SIG-M5 treated with dmso at 0.1 percent for 504 hours (cell line): ENCODE results near the gene ACSL3.
"Not testable (repeated sequence)": the region's sequence is repeated elsewhere in the genome, so short reads cannot be mapped to it uniquely, and the experiment has no call there.

Experiments used
- DNase-seq: peaks from one replicate; lab custom pipeline; 2025; ENCODE audit not compliant: unreplicated experiment; lab: John Stamatoyannopoulos, UW

The ACSL3 gene

GRCh38 chr2:222968550-222969155, 107.8 kb downstream of the ACSL3 start:
- DNase-seq: no peak

DNA sequence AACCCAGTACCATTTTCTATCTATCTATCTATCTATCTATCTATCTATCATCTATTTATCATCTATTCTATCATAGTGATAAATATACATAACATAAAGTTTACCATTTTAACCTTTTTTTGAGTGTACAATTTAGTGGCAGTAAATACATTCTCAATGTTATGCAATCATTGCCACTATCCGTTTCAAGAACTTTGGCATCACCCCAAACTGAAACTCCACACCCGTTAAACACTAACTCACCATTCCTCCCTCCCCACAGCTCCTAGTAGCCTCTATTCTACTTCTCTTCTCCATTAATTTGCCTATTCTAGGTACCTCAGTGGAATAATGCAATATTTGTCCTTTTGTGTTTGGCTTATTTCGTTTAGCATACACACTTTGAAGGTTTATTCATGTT, 108.7 kb downstream of the ACSL3 start:
- DNase-seq: no peak

DNA sequence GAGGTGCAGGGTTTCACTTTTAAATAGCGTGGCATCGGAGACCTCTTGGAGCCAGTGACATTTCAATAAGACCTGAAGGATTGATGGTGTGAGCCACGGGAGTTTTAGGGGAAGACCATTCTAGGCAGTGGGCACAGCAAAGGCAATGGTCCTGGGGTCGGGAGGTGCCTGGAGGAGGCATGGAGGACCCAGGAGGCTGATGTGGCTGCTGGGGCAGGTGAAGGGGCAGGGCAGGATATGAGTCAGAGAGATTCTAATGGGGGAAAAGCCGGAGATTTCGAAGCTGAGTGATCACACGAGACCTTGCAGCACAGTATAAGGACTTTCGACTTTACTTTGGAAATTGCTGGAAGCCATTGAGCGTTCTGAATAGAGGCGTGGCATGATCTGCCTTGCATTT, 111.6 kb downstream of the ACSL3 start:
- DNase-seq: no peak

GRCh38 chr2:222973237-222973636, 112.4 kb downstream of the ACSL3 start:
- DNase-seq: no peak

DNA sequence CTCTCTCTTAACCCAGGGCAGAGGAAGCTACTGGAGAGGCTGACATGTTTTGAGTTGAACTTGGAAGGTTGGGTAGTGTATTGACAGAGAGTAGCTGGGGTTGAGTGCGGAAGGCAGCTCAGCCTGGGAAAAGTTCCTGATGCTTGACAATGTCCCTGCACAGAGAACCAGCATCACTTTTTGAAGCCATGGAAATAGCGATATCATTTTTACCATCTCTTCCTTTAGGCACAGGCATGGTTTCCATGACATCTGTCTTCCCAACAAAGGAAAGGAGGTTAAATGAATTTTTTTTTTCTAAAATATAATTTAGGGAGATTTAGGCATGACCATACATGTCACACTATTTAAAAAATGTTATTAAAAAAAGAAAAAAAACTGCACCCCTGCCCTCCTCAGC, 112.9 kb downstream of the ACSL3 start:
- no peak for DNase-seq

DNA sequence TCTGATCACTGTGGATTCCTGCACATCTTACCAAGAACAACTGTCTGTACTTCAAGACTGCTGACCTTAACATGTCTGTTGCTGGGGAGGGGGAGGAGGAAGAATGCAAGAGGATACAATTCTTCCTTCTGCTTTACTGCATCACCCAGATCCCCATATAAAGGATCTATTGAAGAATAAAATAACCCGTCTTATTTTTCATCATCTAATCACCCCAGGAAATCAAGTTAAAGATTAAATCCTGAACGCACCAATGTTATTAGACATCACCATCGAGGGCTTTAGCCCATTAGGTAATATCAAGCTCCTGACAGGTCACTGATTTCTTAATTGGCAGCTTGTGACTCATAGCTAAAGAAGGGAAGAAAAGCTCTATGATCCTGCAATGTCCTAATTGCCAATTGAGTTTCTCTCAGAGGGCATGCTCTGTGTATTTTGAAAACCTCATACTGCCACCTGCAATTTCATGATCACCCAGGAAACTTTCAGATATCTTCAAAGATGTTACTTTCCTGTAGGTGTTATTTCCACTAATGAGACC, 115.8 kb downstream of the ACSL3 start:
- peak; percentile 7 for DNase-seq

- no peak for DNase-seq
Measured at GRCh38 chr2:222977121-222977520, 116.3 kb downstream of the ACSL3 start.

DNA sequence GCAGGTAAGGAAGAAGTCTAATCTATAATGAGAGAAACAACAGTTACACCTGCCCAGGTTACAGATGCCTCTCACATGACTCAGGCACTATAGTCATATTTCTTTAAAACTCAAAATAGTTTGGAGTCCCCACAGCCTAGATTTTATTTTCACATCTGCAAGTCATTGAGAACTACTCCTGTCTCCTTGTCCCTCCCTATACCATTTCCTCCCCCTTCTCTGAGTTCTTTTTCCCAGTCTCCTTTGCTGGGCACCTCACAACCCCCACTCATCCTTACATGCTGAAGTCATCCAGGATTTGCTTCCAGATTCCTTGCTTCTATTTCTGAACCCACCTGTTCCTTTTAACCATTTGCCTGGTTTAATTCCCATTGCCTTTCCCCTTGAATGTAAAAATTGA, 118.0 kb downstream of the ACSL3 start:
- no peak for DNase-seq

DNA sequence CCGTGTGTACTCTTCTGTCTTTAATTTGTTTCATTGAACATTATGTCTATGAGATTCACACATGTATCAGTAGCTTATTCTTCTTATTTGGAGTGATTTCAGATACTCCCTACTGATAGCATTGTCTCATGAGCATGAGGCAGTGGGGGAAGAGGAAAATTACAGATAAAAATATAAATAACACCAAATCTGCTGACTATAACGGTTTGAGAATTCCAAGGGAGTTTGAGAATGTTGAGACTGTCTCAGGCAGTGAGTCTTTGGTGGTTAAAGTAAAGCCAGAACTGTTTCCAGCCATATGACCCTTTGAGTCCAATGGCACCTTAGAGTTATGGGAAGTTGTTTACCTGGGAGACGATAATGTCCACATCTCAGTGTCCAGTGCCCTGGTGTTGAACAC, 118.6 kb downstream of the ACSL3 start:
- DNase-seq: no peak

- peak; percentile 53 for DNase-seq
Measured at GRCh38 chr2:222982010-222982908, 121.4 kb downstream of the ACSL3 start.

DNA sequence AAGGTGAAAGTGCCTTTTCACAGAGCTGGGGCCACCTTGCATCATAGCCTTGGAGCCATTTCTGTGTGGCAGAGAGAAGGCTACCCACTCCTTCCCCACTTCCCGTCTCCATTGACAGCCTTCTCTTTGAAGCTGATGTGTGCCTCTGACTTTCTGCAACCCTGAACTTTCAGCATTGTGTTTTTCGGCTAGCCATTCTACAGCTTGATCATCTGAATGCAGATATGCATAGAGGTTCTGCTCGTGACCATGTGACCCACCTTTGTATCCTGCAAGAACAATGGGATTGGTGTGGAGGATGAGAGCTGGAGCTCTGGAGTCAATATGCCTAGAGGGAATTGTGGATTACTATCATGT, 122.1 kb downstream of the ACSL3 start:
- DNase-seq: no peak

DNA sequence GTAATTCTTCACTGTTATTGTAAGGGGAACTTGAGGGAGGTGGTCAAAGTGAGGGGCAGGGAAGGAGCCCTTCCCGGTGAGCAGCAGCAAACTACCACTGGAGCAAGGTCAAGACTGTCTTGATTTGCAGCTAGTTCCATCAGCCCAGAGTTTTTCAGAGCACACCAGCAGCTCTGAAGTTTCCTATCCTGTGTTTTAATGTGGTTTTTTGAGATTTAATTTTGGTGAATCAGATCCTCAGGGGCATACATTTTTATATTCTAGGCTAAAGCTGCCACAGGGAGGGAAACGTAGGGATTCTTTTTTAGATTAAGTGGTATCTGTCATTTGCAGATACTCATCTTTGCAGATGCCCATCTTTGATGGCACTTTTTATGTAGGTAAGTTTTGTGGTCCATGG, 124.1 kb downstream of the ACSL3 start:
- no peak for DNase-seq

DNA sequence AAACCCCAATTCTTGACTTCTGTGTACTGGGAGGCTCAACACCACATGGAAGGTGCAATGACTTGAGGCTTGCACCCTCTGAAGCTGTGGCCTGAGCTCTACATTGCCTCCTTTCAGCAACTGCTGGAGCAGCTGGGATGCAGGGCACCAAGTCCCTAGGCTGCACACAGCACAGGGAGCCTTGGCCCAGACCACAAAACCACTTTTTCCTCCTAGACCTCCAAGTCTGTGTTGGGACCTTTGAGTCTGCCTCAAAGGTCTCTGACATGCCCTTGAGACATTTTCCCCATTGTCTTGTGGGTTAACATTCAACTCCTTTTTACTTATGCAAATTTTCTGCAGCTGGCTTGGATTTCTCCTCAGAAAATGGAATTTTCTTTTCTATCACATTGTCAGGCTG, 128.6 kb downstream of the ACSL3 start:
- DNase-seq: no peak

GRCh38 chr2:222990206-222990605, 129.4 kb downstream of the ACSL3 start:
- DNase-seq: not testable (repeated sequence)

DNA sequence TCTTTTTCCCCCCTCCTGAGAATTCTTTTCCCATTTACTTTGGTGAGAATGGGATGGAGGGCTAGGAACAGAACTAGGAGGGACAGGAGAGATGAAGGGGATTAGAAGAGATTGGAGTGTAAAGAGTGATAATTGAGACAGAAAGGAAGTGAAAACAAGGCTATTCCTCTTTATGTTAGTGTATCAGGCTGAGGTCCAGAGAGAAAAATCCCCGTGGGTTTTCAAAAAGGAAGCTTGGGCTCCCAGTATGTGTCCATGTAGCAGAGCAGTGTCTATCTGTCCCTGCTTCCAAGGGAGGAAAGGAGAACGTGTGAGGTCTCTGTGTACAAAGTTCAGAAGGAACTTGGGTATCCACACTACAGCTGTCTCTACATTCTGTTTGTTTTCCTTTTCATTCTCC, 131.3 kb downstream of the ACSL3 start:
- DNase-seq: no peak
